Heart left ventricle (tissue), 16 donors: ENCODE data around the gene LIG1. TPM values are rescaled to one million over a fixed set of nuclear protein-coding genes. Genes with fewer than 3 reads are reported as not detected.

Experiments
- ATAC-seq, 4 donors: fragments of 200-7000 bp; cut with Tn5 transposase; one replicate each; pipeline ENCODE4 v1.9.1; 2020 to 2022; ENCODE audit warnings: moderate library complexity in 4 of 4, mild to moderate bottlenecking in 3 of 4, moderate number of reproducible peaks in 1 of 4
- DNase-seq, 5 donors: peaks; one replicate each; pipeline ENCODE4 v3.0.0-alpha.2; 2020
- H3K27ac ChIP-seq, 12 donors: fragments of 200-600 bp; sonication (generic) in 4 of 12; one replicate each; pipeline versions ENCODE4 v1.5.0 to v1.8.0; 2016 to 2022; ENCODE audit warnings: mild to moderate bottlenecking in 2 of 12
- H3K27me3 ChIP-seq, 9 donors: fragments of 200-600 bp; sonication (generic) in 2 of 9; one replicate each; pipeline versions ENCODE4 v1.5.1 to v1.8.0; 2016 to 2022; ENCODE audit warnings: mild to moderate bottlenecking in 3 of 9
- H3K36me3 ChIP-seq, 9 donors: fragments of 200-600 bp; sonication (generic) in 2 of 9; one replicate each; pipeline versions ENCODE4 v1.5.0 to v1.8.0; 2018 to 2022; ENCODE audit warnings: mild to moderate bottlenecking in 2 of 9
- H3K4me1 ChIP-seq, 12 donors: fragments of 200-600 bp; sonication (generic) in 4 of 12; one replicate each; pipeline versions ENCODE4 v1.5.0 to v1.8.0; 2016 to 2022; ENCODE audit warnings: mild to moderate bottlenecking in 3 of 12
- H3K4me3 ChIP-seq, 12 donors: fragments of 200-600 bp; sonication (generic) in 4 of 12; one replicate each; pipeline versions ENCODE4 v1.5.0 to v1.8.0; 2017 to 2022; ENCODE audit warnings: mild to moderate bottlenecking in 9 of 12, moderate library complexity in 4 of 12
- H3K9me3 ChIP-seq, 12 donors: fragments of 200-600 bp; sonication (generic) in 4 of 12; one replicate each; pipeline versions ENCODE4 v1.5.0 to v1.8.0; 2016 to 2022; ENCODE audit warnings: mild to moderate bottlenecking in 1 of 12
- CTCF ChIP-seq, 12 donors: fragments of 200-600 bp; sonication (generic) in 4 of 12; IDR thresholded peaks; one replicate each; pipeline versions ENCODE4 v1.5.0 to v1.8.0; 2018 to 2022; ENCODE audit warnings: antibody characterized with exemption in 12 of 12, mild to moderate bottlenecking in 5 of 12
- POLR2A ChIP-seq, 2 donors: fragments of 450-650 bp; IDR thresholded peaks; one replicate each; pipeline ENCODE4 v1.6.1; 2017; ENCODE audit warnings: antibody characterized with exemption in 2 of 2, mild to moderate bottlenecking in 2 of 2, moderate library complexity in 2 of 2
- WGBS, 4 donors: extraction: QIAGEN DNeasy Blood & Tissue Kit in 2 of 4; methylation state at CpG; one replicate each; pipeline versions ENCODE4 v1.1.5 to v1.1.7; 2013 to 2018; 5-methylcytosine and 5-hydroxymethylcytosine counted together
- intact Hi-C, 10 donors: fragments of 100-400 bp; cut with DNase I; formaldehyde crosslinking; loops; one replicate each; pipeline versions ENCODE4 v1.11.1 to v1.14.2; 2022
- long read RNA-seq, 3 donors: library from polyadenylated mRNA; unstranded; transcript quantifications; one replicate each; pipeline ENCODE4 v2.0.0, GENCODE V29; 2020 to 2021
- polyA plus RNA-seq, 2 donors: library from polyadenylated mRNA; stranded (reverse); fragments of 200-250 nt; gene quantifications; one replicate each; pipeline ENCODE4 v1.2.3, GENCODE V29; 2013
- total RNA-seq, 9 donors: library from RNA; depleted of rRNA in 2 of 9; stranded (reverse); fragments of >200 nt in 2 of 9; fragmentation: NEBNext Ultra II Directional in 3 of 9; extraction: Animal tissue kit (Norgen Biotek cat#: 25700) in 3 of 9; gene quantifications; one replicate each; pipeline versions ENCODE4 v1.1.0 to v1.2.4, GENCODE V29; 2016 to 2023
- donor health status: ischemic (EF 13 %, LVEDD 7.1; RV severe dilation, severe dysfunction).
- donor health status: healthy with polysubstance abuse.
- donor health status: DM: no; HTN: yes; CAD: no.
- donor health status: DM: no; HTN: no; CAD: no.
- donor health status: ischemic (EF 25% LVEDD 6.9; RV normal size, moderate dysfunction).
- donor health status: ischemic (EF 25% LVEDD 5.7; RV mildly dilated, moderate dysfunction).
- donor health status: healthy.
- donor health status: DM: yes; HTN: yes; CAD: no.
- donor health status: ischemic (EF 35%, LVEDD 5.7; RV mildly dilated, moderate dysfunction).
- donor health status: nonischemic (EF 11% LVEDD 7.7; RV severe dilation, severe dysfunction).
- donor health status: DM: yes; HTN: yes; CAD: no.
- donor health status: PGD.
- donor health status: ischemic (EF 29% LVEDD 5.4; RV normal size, mild dysfunction).
- donor health status: nonischemic (EF 23%, LVEDD 6.1; RV moderate dilation, normal function).

LIG1 gene
- 10 to 100 TPM in 1 of 9 donors, 1 to 10 TPM in 8; 2.1 to 16.5 (median 3.9) TPM for total RNA-seq
- 1 to 10 TPM; 4.3 to 4.4 TPM for polyA plus RNA-seq
- long read RNA-seq, donor 1, partial matches to known transcripts = 0 of 2 reads
- long read RNA-seq, donor 1, other reads (novel, unspliced or antisense) = 1 of 2 reads
- long read RNA-seq, donor 2, transcript LIG1-201 (28 exons, 3,384 nt) = major isoform, 5 of 14 reads
- long read RNA-seq, donor 2, partial matches to known transcripts = 1 of 14 reads
- long read RNA-seq, donor 2, other reads (novel, unspliced or antisense) = 8 of 14 reads
- long read RNA-seq, donor 3, partial matches to known transcripts = 2 of 5 reads
- long read RNA-seq, donor 3, other reads (novel, unspliced or antisense) = 3 of 5 reads

- DNase-seq (peak; percentile 92 to 94 (median 92)), ATAC-seq (peak; percentile 96 to 98 (median 98))
- intact Hi-C loops = no loop called here
- no peaks in the 10 kb centered on the region for H3K9me3 ChIP-seq
- no peaks in the 10 kb centered on the region for H3K27me3 ChIP-seq
- TF ChIP-seq POLR2A (IDR thresholded peaks at IDR 0.05) (no peak), CTCF (IDR thresholded peaks at IDR 0.05) (peak in 7 of 12 donors; percentile 12 to 53 (median 32))
- peak within 1 kb of the TSS; percentile 82 to 98 (median 94) for H3K27ac ChIP-seq
- H3K4me3 ChIP-seq = peak within 1 kb of the TSS; percentile 58 to 95 (median 79)
- H3K36me3 ChIP-seq = peaks cover 0 to 31% (median 20%) of the 10 kb centered on the region in 9 donors
- H3K4me1 ChIP-seq = peaks cover 0 to 20% (median 7%) of the 10 kb centered on the region in 12 donors
- 1% methylated on average over 44 to 82 of the region's 82 CpGs for WGBS, 4 donors
Measured at GRCh38 chr19:48169939-48170803, at the start of gene LIG1, which contains the start of gene ZSWIM9. TSS of gene LIG1 (minus strand) at chr19:48170344. CDS start at chr19:48165566, 4,778 bp downstream. TSS of gene ZSWIM9 (plus strand) at chr19:48170680. CDS start at chr19:48171803, 1,123 bp downstream.

GRCh38 chr19:48218997-48219396 is 48.9 kb upstream of the LIG1 start:
- DNase-seq = no peak
- peaks cover 0 to 98% (median 63%) of the 10 kb centered on the region in 9 donors for H3K36me3 ChIP-seq
- intact Hi-C loops = no loop called here
- no peak overlapping the region for H3K27ac ChIP-seq
- 90 to 92% (median 91%) methylated on average over 6 of the region's 6 CpGs for whole genome bisulfite sequencing, 4 donors
- no peak overlapping the region for H3K4me3 ChIP-seq
- no peaks in the 10 kb centered on the region for H3K27me3 ChIP-seq
- H3K4me1 ChIP-seq = no peaks in the 10 kb centered on the region
- no peak for TF ChIP-seq CTCF (IDR thresholded peaks at IDR 0.05)
- no peak for TF ChIP-seq POLR2A (IDR thresholded peaks at IDR 0.05)
- no peak for ATAC-seq
- H3K9me3 ChIP-seq = no peaks in the 10 kb centered on the region

GRCh38 chr19:48216933-48217332 is 46.8 kb upstream of the LIG1 start:
- 77 to 89% (median 86%) methylated on average over 13 to 14 of the region's 14 CpGs for WGBS, 4 donors
- intact Hi-C loops = no loop called here
- DNase-seq (no peak), ATAC-seq (no peak)
- no peak overlapping the region for H3K27ac ChIP-seq
- H3K36me3 ChIP-seq = peaks cover 0 to 98% (median 75%) of the 10 kb centered on the region in 9 donors
- H3K4me3 ChIP-seq = no peak overlapping the region
- H3K4me1 ChIP-seq = no peaks in the 10 kb centered on the region
- H3K9me3 ChIP-seq = no peaks in the 10 kb centered on the region
- no peaks in the 10 kb centered on the region for H3K27me3 ChIP-seq
- TF ChIP-seq CTCF (IDR thresholded peaks at IDR 0.05) (no peak), POLR2A (IDR thresholded peaks at IDR 0.05) (no peak)

GRCh38 chr19:48213959-48214358 is 43.8 kb upstream of the LIG1 start:
- Histone ChIP-seq H3K27ac (no peak overlapping the region), H3K9me3 (no peaks in the 10 kb centered on the region), H3K36me3 (peaks cover 0 to 86% (median 71%) of the 10 kb centered on the region in 9 donors), H3K4me3 (no peak overlapping the region), H3K27me3 (no peaks in the 10 kb centered on the region), H3K4me1 (peaks cover 0 to 5% (median 0%) of the 10 kb centered on the region in 12 donors)
- ATAC-seq (no peak), DNase-seq (no peak)
- WGBS, 4 donors = 89 to 95% (median 92%) methylated on average over 5 of the region's 5 CpGs
- intact Hi-C loops = loop anchor here in 1 of 10 donors (5.0 kb wide), 1 partner anchor 33 kb away; no protein-coding TSS in a partner anchor
- no peak for TF ChIP-seq CTCF (IDR thresholded peaks at IDR 0.05)
- TF ChIP-seq POLR2A (IDR thresholded peaks at IDR 0.05) = no peak
